HG02973 (cell line): Measurements from ENCODE around the gene BIRC3.
"Not testable (repeated sequence)": the region's sequence is repeated elsewhere in the genome, so short reads cannot be mapped to it uniquely, and the experiment has no call there.

Experiments used
- ATAC-seq: cut with Tn5 transposase; IDR thresholded peaks from one replicate; pipeline ENCODE4 v1.9.1; 2021; ENCODE audit warnings: moderate library complexity; ENCODE audit not compliant: unreplicated experiment

BIRC3 gene

GRCh38 chr11:102322560-102322959 is 5.3 kb downstream of the BIRC3 start:
- no peak for ATAC-seq

GRCh38 chr11:102323542-102324251 is 6.4 kb downstream of the BIRC3 start:
- ATAC-seq = no peak

- ATAC-seq = no peak
Observed at GRCh38 chr11:102325088-102325487, 7.8 kb downstream of the BIRC3 start.

GRCh38 chr11:102328748-102329147 is 11.5 kb downstream of the BIRC3 start:
- ATAC-seq = no peak

- no peak for ATAC-seq
Observed at GRCh38 chr11:102330231-102330630, 12.9 kb downstream of the BIRC3 start.

- no peak for ATAC-seq
Observed at GRCh38 chr11:102331341-102331740, 14.1 kb downstream of the BIRC3 start.

- ATAC-seq = no peak
Observed at GRCh38 chr11:102332611-102332994, 15.3 kb downstream of the BIRC3 start.

GRCh38 chr11:102338479-102339010 is 21.3 kb downstream of the BIRC3 start:
- no peak for ATAC-seq

GRCh38 chr11:102341311-102341710 is 24.0 kb downstream of the BIRC3 start:
- not testable (repeated sequence) for ATAC-seq

- peak; percentile 37 for ATAC-seq
Observed at GRCh38 chr11:102341844-102342318, 24.6 kb downstream of the BIRC3 start.

- no peak for ATAC-seq
Observed at GRCh38 chr11:102343809-102344208, 26.5 kb downstream of the BIRC3 start.

- no peak for ATAC-seq
Observed at GRCh38 chr11:102345904-102346303, 28.6 kb downstream of the BIRC3 start.

- no peak for ATAC-seq
Observed at GRCh38 chr11:102346456-102346747, 29.1 kb downstream of the BIRC3 start.

- peak; percentile 87 for ATAC-seq
Observed at GRCh38 chr11:102346748-102347461, 29.6 kb downstream of the BIRC3 start, which contains the start of gene BIRC2. Gene BIRC2, plus strand, starts transcription at chr11:102347214. Its CDS starts 2,641 bp downstream, at chr11:102349855.

- ATAC-seq = peak; percentile 5
Observed at GRCh38 chr11:102347462-102348370, 30.4 kb downstream of the BIRC3 start.

- no peak for ATAC-seq
Observed at GRCh38 chr11:102357116-102357515, 39.8 kb downstream of the BIRC3 start.

- ATAC-seq = no peak
Observed at GRCh38 chr11:102359372-102359771, 42.1 kb downstream of the BIRC3 start.

- no peak for ATAC-seq
Observed at GRCh38 chr11:102360681-102361080, 43.4 kb downstream of the BIRC3 start.

GRCh38 chr11:102361086-102362031 is 44.1 kb downstream of the BIRC3 start:
- peak; percentile 60 for ATAC-seq

- ATAC-seq = no peak
Observed at GRCh38 chr11:102364991-102365390, 47.7 kb downstream of the BIRC3 start.
